T-cell (primary cell): ENCODE results near the gene TMEM128. TPM values are rescaled to one million over a fixed set of nuclear protein-coding genes. Genes with fewer than 3 reads are reported as not detected.

Source experiments
- ATAC-seq, 4 experiments: fragments of 200-7000 bp in 3 of 4; fragments of 150-1000 bp in 1 of 4; cut with Tn5 transposase; replicated peaks in 1 of 4; 1 replicate in 3 of 4; 2 replicates in 1 of 4; pipeline ENCODE4 v1.10.0; 2021; ENCODE audit warnings: moderate library complexity in 3 of 4, mild to moderate bottlenecking in 2 of 4, moderate number of reproducible peaks in 1 of 4
- CTCF ChIA-PET, 2 donors: fragments of 300-600 bp; sonication (Branson Sonifier 250); formaldehyde crosslinking; loops; one replicate each; lab custom pipeline; 2022; ENCODE audit warnings: antibody characterized with exemption in 2 of 2; lab: Charles Lee
- POLR2A ChIA-PET, 2 donors: fragments of 300-600 bp; sonication (Branson Sonifier 250); formaldehyde crosslinking; loops; one replicate each; lab custom pipeline; 2022; ENCODE audit warnings: antibody characterized with exemption in 2 of 2; lab: Charles Lee
- DNase-seq, 35 experiments: peaks; one replicate each; pipeline versions ENCODE4 v3.0.0 to v3.0.0-alpha.2; 2013 to 2023
- H3K27ac ChIP-seq: one replicate; pipeline ENCODE4 v1.5.1; 2013; ENCODE audit warnings: low read length
- H3K27me3 ChIP-seq, 2 experiments: replicated peaks in 1 of 2; 1 replicate in 1 of 2; 2 replicates in 1 of 2; pipeline versions ENCODE4 v1.6.1 to v1.7.0; 2013; ENCODE audit warnings: low read length in 1 of 2, mixed read lengths in 1 of 2; ENCODE audit not compliant: control insufficient read depth in 2 of 2, insufficient read depth in 2 of 2; ENCODE audit errors: extremely low read depth in 1 of 2
- H3K36me3 ChIP-seq, 2 donors: 1 replicate in 1 of 2; 2 replicates in 1 of 2; pipeline versions ENCODE4 v1.6.1 to v1.7.0; 2013; ENCODE audit warnings: low read length in 1 of 2; ENCODE audit not compliant: control insufficient read depth in 2 of 2, insufficient read depth in 1 of 2; ENCODE audit errors: extremely low read depth in 1 of 2
- H3K4me1 ChIP-seq, 2 experiments: 1 replicate in 1 of 2; 2 replicates in 1 of 2; pipeline versions ENCODE4 v1.6.1 to v1.7.0; 2013; ENCODE audit warnings: low read length in 2 of 2, mixed read lengths in 1 of 2; ENCODE audit not compliant: insufficient read depth in 2 of 2, control insufficient read depth in 1 of 2; ENCODE audit errors: extremely low read depth in 1 of 2
- H3K4me3 ChIP-seq, 2 donors: 1 replicate in 1 of 2; 2 replicates in 1 of 2; pipeline versions ENCODE4 v1.5.1 to v1.7.0; 2013; ENCODE audit warnings: mild to moderate bottlenecking in 2 of 2, low read length in 1 of 2, moderate library complexity in 1 of 2; ENCODE audit not compliant: control insufficient read depth in 1 of 2; ENCODE audit errors: extremely low read depth in 1 of 2
- H3K9me3 ChIP-seq: 2 replicates; pipeline ENCODE4 v1.7.0; 2013
- H3K27ac Mint-ChIP-seq, 2 donors: one replicate each; pipeline ENCODE4 v1.8.0; 2020 to 2021; ENCODE audit warnings: mild to moderate bottlenecking in 2 of 2, mixed read lengths in 2 of 2
- H3K27me3 Mint-ChIP-seq, 2 donors: one replicate each; pipeline ENCODE4 v1.8.0; 2021 to 2022; ENCODE audit warnings: mixed read lengths in 2 of 2
- H3K36me3 Mint-ChIP-seq: one replicate; pipeline ENCODE4 v1.8.0; 2021; ENCODE audit warnings: mixed read lengths
- H3K4me1 Mint-ChIP-seq, 3 donors: one replicate each; pipeline ENCODE4 v1.8.0; 2020 to 2022; ENCODE audit warnings: mixed read lengths in 3 of 3, mild to moderate bottlenecking in 1 of 3
- H3K4me3 Mint-ChIP-seq, 3 donors: one replicate each; pipeline ENCODE4 v1.8.0; 2020 to 2022; ENCODE audit warnings: mild to moderate bottlenecking in 3 of 3, mixed read lengths in 3 of 3, moderate library complexity in 3 of 3
- H3K9me3 Mint-ChIP-seq, 3 donors: one replicate each; pipeline ENCODE4 v1.8.0; 2020 to 2022; ENCODE audit warnings: mixed read lengths in 3 of 3
- WGBS: methylation state at CpG from one replicate; pipeline ENCODE4 v1.1.5; 2013; ENCODE audit warnings: missing lambda C conversion rate; ENCODE audit not compliant: insufficient coverage; 5-methylcytosine and 5-hydroxymethylcytosine counted together
- total RNA-seq, 35 experiments: library from RNA in 6 of 35; stranded (reverse) in 6 of 35; fragments of 120-200 nt in 1 of 35; gene quantifications; one replicate each; pipeline versions ENCODE4 v1.2.1 to v1.2.4 and lab custom pipeline; 2013 to 2026

Gene TMEM128
- total RNA-seq, 5 donors from 2014 or later (not counting 1 experiment from before 2014, with no cell fraction given), result 9.9 to 22.8 (median 16.7) TPM

GRCh38 chr4:4271912-4272311 is 23.9 kb upstream of the TMEM128 start:
- Histone ChIP-seq H3K9me3 (no peaks in the 10 kb centered on the region), H3K4me3 (no peak overlapping the region), H3K4me1 (peaks cover 0 to 34% of the 10 kb centered on the region in 2 experiments), H3K36me3 (peaks cover 21 to 53% of the 10 kb centered on the region in 2 donors), H3K27me3 (no peaks in the 10 kb centered on the region), H3K27ac (peak overlapping the region; percentile 100)
- H3K4me3 Mint-ChIP-seq, result no peak overlapping the region
- peak overlapping the region; percentile 92 to 95 for H3K27ac Mint-ChIP-seq
- H3K4me1 Mint-ChIP-seq, result peaks cover 6 to 41% (median 30%) of the 10 kb centered on the region in 3 donors
- peaks cover 52% of the 10 kb centered on the region for H3K36me3 Mint-ChIP-seq
- CTCF ChIA-PET, result no interaction called here
- DNase-seq, result no peak
- 94% methylated on average over 3 of the region's 10 CpGs for WGBS
- no peak for ATAC-seq
- H3K9me3 Mint-ChIP-seq, result no peaks in the 10 kb centered on the region
- no peaks in the 10 kb centered on the region for H3K27me3 Mint-ChIP-seq
- POLR2A ChIA-PET, result no interaction called here

DNA sequence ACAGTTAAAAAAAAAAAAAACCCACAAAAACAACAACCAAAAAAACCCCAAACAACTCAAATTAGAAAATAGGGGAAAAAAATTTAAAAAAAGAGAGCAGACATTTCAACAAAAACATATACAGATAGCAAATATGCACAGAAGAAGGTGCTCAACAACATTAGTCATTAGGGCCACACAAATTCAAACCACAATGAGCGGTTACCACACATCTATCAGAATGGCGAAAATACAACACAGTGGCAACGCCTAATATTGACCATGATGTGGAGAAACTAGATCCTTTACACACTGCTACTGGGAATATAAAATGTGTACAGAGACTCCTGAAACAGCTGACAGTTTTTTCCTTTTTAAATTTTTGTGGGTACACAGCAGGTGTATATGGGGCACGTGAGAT is 22.5 kb upstream of the TMEM128 start:
- Histone ChIP-seq H3K4me3 (no peak overlapping the region), H3K27me3 (no peaks in the 10 kb centered on the region), H3K36me3 (peaks cover 15 to 48% of the 10 kb centered on the region in 2 donors), H3K27ac (peak overlapping the region; percentile 100), H3K9me3 (no peaks in the 10 kb centered on the region), H3K4me1 (peaks cover 0 to 45% of the 10 kb centered on the region in 2 experiments)
- no CpG with 5 or more reads among the region's 4 CpGs for WGBS
- ATAC-seq (no peak), DNase-seq (peak in 1 of 35 experiments; percentile 36)
- H3K4me3 Mint-ChIP-seq, result peak overlapping the region in 2 of 3 donors; percentile 21 to 49
- peak overlapping the region; percentile 92 to 95 for H3K27ac Mint-ChIP-seq
- CTCF ChIA-PET, result interaction anchor here in 1 of 2 donors (0.6 to 2.1 kb wide), 2 partner anchors 10 to 33 kb away, joined by 3 to 11 read pairs; no protein-coding TSS in a partner anchor
- H3K9me3 Mint-ChIP-seq, result no peaks in the 10 kb centered on the region
- POLR2A ChIA-PET, result no interaction called here
- H3K27me3 Mint-ChIP-seq, result no peaks in the 10 kb centered on the region
- peaks cover 6 to 52% (median 37%) of the 10 kb centered on the region in 3 donors for H3K4me1 Mint-ChIP-seq
- H3K36me3 Mint-ChIP-seq, result peaks cover 53% of the 10 kb centered on the region

GRCh38 chr4:4269856-4270255 is 21.8 kb upstream of the TMEM128 start:
- Mint-ChIP-seq H3K4me1 (peaks cover 6 to 52% (median 37%) of the 10 kb centered on the region in 3 donors), H3K36me3 (peaks cover 50% of the 10 kb centered on the region), H3K9me3 (no peaks in the 10 kb centered on the region), H3K27ac (peak overlapping the region; percentile 92 to 95), H3K27me3 (no peaks in the 10 kb centered on the region), H3K4me3 (peak overlapping the region; percentile 47 to 75 (median 75))
- Histone ChIP-seq H3K36me3 (peaks cover 12 to 45% of the 10 kb centered on the region in 2 donors), H3K4me1 (peaks cover 0 to 51% of the 10 kb centered on the region in 2 experiments), H3K27me3 (no peaks in the 10 kb centered on the region), H3K9me3 (no peaks in the 10 kb centered on the region), H3K27ac (peak overlapping the region; percentile 100), H3K4me3 (peak overlapping the region in 1 of 2 donors; percentile 51)
- peak; percentile 46 to 82 (median 78) for ATAC-seq
- peak in 32 of 35 experiments; percentile 6 to 62 (median 30) for DNase-seq
- 60% methylated on average over 1 of the region's 4 CpGs for WGBS
- ChIA-PET CTCF (interaction anchor here in 1 of 2 donors (0.6 to 2.1 kb wide), 2 partner anchors 9 to 33 kb away, joined by 3 to 11 read pairs; no protein-coding TSS in a partner anchor), POLR2A (interaction anchor here in 1 of 2 donors (0.7 kb wide), 1 partner anchor 22 kb away, joined by 8 read pairs; the partner anchor contains the start of gene TMEM128)

- Histone ChIP-seq H3K9me3 (no peaks in the 10 kb centered on the region), H3K36me3 (peaks cover 11 to 40% of the 10 kb centered on the region in 2 donors), H3K4me3 (peak overlapping the region in 1 of 2 donors; percentile 51), H3K4me1 (peaks cover 0 to 53% of the 10 kb centered on the region in 2 experiments), H3K27me3 (no peaks in the 10 kb centered on the region), H3K27ac (peak overlapping the region; percentile 100)
- DNase-seq (peak in 34 of 35 experiments; percentile 18 to 77 (median 42)), ATAC-seq (peak; percentile 64 to 86 (median 76))
- 56% methylated on average over 4 of the region's 11 CpGs for WGBS
- peak overlapping the region; percentile 92 to 95 for H3K27ac Mint-ChIP-seq
- H3K9me3 Mint-ChIP-seq, result no peaks in the 10 kb centered on the region
- no peaks in the 10 kb centered on the region for H3K27me3 Mint-ChIP-seq
- ChIA-PET POLR2A (interaction anchor here in 1 of 2 donors (0.7 kb wide), 1 partner anchor 22 kb away, joined by 8 read pairs; the partner anchor contains the start of gene TMEM128), CTCF (interaction anchor here in 1 of 2 donors (2.1 to 2.2 kb wide), 2 partner anchors 9 kb away, joined by 11 to 14 read pairs; no protein-coding TSS in a partner anchor)
- H3K36me3 Mint-ChIP-seq, result peaks cover 45% of the 10 kb centered on the region
- peaks cover 6 to 53% (median 38%) of the 10 kb centered on the region in 3 donors for H3K4me1 Mint-ChIP-seq
- H3K4me3 Mint-ChIP-seq, result peak overlapping the region; percentile 47 to 75 (median 75)
Measured at GRCh38 chr4:4269331-4269731, 21.3 kb upstream of the TMEM128 start.

GRCh38 chr4:4268776-4269175 is 20.8 kb upstream of the TMEM128 start:
- POLR2A ChIA-PET, result no interaction called here
- Mint-ChIP-seq H3K27me3 (no peaks in the 10 kb centered on the region), H3K4me3 (peak overlapping the region; percentile 47 to 75 (median 75)), H3K9me3 (no peaks in the 10 kb centered on the region), H3K27ac (peak overlapping the region; percentile 92 to 95), H3K36me3 (peaks cover 42% of the 10 kb centered on the region), H3K4me1 (peaks cover 6 to 53% (median 38%) of the 10 kb centered on the region in 3 donors)
- no peak for DNase-seq
- no peaks in the 10 kb centered on the region for H3K27me3 ChIP-seq
- no CpG with 5 or more reads among the region's 1 CpG for WGBS
- H3K36me3 ChIP-seq, result peaks cover 8 to 34% of the 10 kb centered on the region in 2 donors
- CTCF ChIA-PET, result interaction anchor here in 1 of 2 donors (2.2 kb wide), 1 partner anchor 9 kb away, joined by 14 read pairs; no protein-coding TSS in a partner anchor
- H3K4me1 ChIP-seq, result peaks cover 0 to 53% of the 10 kb centered on the region in 2 experiments
- peak overlapping the region in 1 of 2 donors; percentile 51 for H3K4me3 ChIP-seq
- no peak for ATAC-seq
- peak overlapping the region; percentile 100 for H3K27ac ChIP-seq
- no peaks in the 10 kb centered on the region for H3K9me3 ChIP-seq

DNA sequence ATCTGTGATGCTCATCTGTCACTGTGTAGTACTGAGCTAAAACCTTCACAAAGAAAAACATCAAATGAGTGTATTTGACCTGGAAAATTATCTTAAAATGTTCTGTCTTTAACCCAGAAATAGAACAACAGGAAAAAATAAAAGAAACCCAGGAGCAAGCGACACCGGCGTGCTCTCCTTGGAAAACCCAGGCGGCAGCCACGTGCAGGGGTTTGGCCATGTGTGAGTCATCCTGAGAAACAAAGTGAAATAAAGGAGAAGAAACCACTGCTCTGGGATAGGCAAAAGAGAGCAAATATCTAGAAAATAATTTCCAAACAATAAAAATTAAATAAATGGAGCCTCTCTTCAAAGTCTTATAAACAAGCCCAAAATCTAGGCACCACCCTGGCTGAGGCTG is 20.0 kb upstream of the TMEM128 start:
- ChIA-PET CTCF (interaction anchor here in 1 of 2 donors (0.6 to 2.2 kb wide), 2 partner anchors 8 to 43 kb away, joined by 3 to 14 read pairs; no protein-coding TSS in a partner anchor), POLR2A (no interaction called here)
- Mint-ChIP-seq H3K4me3 (peak overlapping the region in 2 of 3 donors; percentile 18 to 39), H3K4me1 (peaks cover 6 to 53% (median 38%) of the 10 kb centered on the region in 3 donors), H3K9me3 (no peaks in the 10 kb centered on the region), H3K36me3 (peaks cover 34% of the 10 kb centered on the region), H3K27me3 (no peaks in the 10 kb centered on the region), H3K27ac (peak overlapping the region; percentile 80 to 90)
- Histone ChIP-seq H3K4me3 (peak overlapping the region in 1 of 2 donors; percentile 2), H3K9me3 (no peaks in the 10 kb centered on the region), H3K27me3 (no peaks in the 10 kb centered on the region), H3K27ac (peak overlapping the region; percentile 100), H3K36me3 (peaks cover 8 to 27% of the 10 kb centered on the region in 2 donors), H3K4me1 (peaks cover 0 to 53% of the 10 kb centered on the region in 2 experiments)
- ATAC-seq, result no peak
- peak in 1 of 35 experiments; percentile 17 for DNase-seq
- no CpG with 5 or more reads among the region's 5 CpGs for WGBS
